BE2C (cell line): ENCODE measurements around the gene PSMB11.

Source experiments
- DNase-seq: peaks from one replicate; pipeline ENCODE4 v3.0.0-alpha.2; 2020
- H3K27me3 ChIP-seq: fragments of 250-450 bp; sonication (Bioruptor Pico); 2 replicates; pipeline ENCODE4 v1.5.1; 2020; ENCODE audit warnings: mild to moderate bottlenecking
- H3K36me3 ChIP-seq: fragments of 250-450 bp; sonication (Bioruptor Pico); 2 replicates; pipeline ENCODE4 v1.5.1; 2020; ENCODE audit warnings: mild to moderate bottlenecking
- H3K4me1 ChIP-seq: fragments of 250-450 bp; sonication (Bioruptor Pico); 2 replicates; pipeline ENCODE4 v1.5.1; 2020
- H3K4me3 ChIP-seq: 2 replicates; pipeline ENCODE4 v1.5.1; 2011; ENCODE audit warnings: low read depth, low read length
- H3K9me3 ChIP-seq: fragments of 250-450 bp; sonication (Bioruptor Pico); 2 replicates; pipeline ENCODE4 v1.5.1; 2020
- CTCF ChIP-seq: IDR thresholded peaks from 2 replicates; pipeline ENCODE4 v1.5.1; 2012; ENCODE audit warnings: mild to moderate bottlenecking, low read depth, low read length

The PSMB11 gene

DNA sequence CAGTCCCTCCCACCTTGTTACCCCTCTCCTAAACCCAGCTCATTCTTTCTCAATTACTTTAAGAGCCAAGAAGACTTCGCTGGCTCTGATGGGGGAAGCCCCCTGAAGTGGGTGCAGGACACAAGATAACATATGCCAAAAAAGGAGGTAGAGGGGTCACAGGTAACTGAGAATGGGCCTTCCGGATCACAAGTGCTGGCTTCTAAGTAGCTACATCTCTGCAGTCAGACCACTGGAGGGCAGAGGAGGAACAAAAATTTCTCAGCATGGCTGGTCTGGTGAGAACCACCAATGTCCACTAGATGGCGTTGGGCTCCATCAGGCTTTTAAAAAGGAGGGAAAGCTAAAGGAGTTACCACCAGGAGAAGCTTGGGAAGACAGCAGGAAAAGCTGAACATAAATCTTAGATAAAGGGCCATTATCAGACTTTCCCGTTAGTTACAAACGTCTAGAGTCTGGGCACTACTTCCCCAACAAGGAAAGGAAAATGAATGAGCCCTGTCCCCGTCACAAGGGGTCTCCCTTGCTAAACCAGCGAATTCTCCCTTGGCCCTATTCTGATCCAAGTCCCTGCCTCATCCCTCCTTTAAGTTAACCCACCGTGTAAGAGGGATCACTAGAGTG, 26.9 kb downstream of the PSMB11 start:
- Histone ChIP-seq H3K4me3 (peak overlapping the region; percentile 23), H3K36me3 (peaks cover 63% of the 10 kb centered on the region), H3K4me1 (peaks cover 23% of the 10 kb centered on the region), H3K27me3 (no peaks in the 10 kb centered on the region), H3K9me3 (no peaks in the 10 kb centered on the region)
- peak; percentile 100 for TF ChIP-seq CTCF
- peak; percentile 84 for DNase-seq

GRCh38 chr14:23069413-23069806, 27.4 kb downstream of the PSMB11 start:
- Histone ChIP-seq H3K9me3 (no peaks in the 10 kb centered on the region), H3K4me1 (peaks cover 23% of the 10 kb centered on the region), H3K4me3 (peak overlapping the region; percentile 12; the same call in 1 of the 2 replicates), H3K27me3 (no peaks in the 10 kb centered on the region), H3K36me3 (peaks cover 61% of the 10 kb centered on the region)
- no peak for TF ChIP-seq CTCF
- DNase-seq: no peak

DNA sequence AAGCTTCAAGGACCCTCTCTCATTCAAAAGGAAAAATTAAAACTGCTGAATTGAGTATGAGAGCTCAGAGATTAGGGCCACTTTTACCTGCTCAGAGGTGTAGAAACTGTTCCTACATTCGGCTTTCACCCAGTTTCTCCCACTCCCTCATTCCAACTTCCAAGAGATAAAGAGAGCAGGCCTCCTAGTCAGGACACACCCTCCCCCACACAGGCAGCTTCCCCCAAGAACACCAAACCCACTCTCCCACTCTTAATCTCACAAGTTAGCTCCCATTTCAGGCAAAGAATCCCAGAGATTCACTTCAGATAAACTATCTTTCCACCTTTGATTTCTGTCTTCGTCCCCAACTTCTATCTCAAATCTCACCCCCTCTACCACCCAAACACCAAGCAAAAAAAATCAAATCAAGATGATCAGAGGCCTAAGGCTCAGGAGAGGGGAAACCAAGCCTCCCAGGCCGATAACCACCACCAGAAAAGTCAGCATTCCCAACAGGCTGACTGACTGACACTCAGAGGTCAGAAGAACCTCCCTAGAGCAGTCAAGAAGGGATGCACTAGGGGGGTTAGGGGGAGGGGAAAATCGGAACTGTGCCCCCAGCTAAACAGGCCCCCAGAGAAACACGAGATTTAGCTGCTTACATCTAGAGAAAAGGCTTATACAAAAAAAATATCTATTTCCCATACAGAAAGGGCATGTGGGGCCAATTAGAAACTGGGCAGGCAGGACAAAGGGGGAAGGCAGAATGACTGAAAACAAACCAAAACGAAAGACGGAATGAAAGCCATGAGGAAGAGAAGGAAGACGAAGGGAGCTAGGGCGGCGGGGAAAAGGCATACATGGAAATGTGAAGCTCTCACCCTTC, 28.5 kb downstream of the PSMB11 start:
- Histone ChIP-seq H3K36me3 (peaks cover 57% of the 10 kb centered on the region), H3K4me3 (peak overlapping the region; percentile 99), H3K9me3 (no peaks in the 10 kb centered on the region), H3K4me1 (peaks cover 23% of the 10 kb centered on the region), H3K27me3 (no peaks in the 10 kb centered on the region)
- TF ChIP-seq CTCF: no peak
- no peak for DNase-seq

GRCh38 chr14:23071244-23071920, 29.4 kb downstream of the PSMB11 start:
- peak; percentile 89 for DNase-seq
- H3K36me3 ChIP-seq: peaks cover 56% of the 10 kb centered on the region
- H3K27me3 ChIP-seq: no peaks in the 10 kb centered on the region
- TF ChIP-seq CTCF: no peak
- no peaks in the 10 kb centered on the region for H3K9me3 ChIP-seq
- H3K4me3 ChIP-seq: peak overlapping the region; percentile 99
- peaks cover 23% of the 10 kb centered on the region for H3K4me1 ChIP-seq

- no peak for DNase-seq
- H3K27me3 ChIP-seq: no peaks in the 10 kb centered on the region
- TF ChIP-seq CTCF: no peak
- H3K4me1 ChIP-seq: peaks cover 23% of the 10 kb centered on the region
- no peaks in the 10 kb centered on the region for H3K9me3 ChIP-seq
- peaks cover 57% of the 10 kb centered on the region for H3K36me3 ChIP-seq
- peak overlapping the region; percentile 99 for H3K4me3 ChIP-seq
These were observed 30.0 kb downstream of the PSMB11 start for GRCh38 chr14:23071921-23072539.
